NT2/D1 (cell line): ENCODE measurements around the gene SMIM28.

Experiments
- DNase-seq: peaks from one replicate; pipeline ENCODE4 v3.0.0-alpha.2; 2011; ENCODE audit warnings: low read depth, low spot score
- H3K27me3 ChIP-seq: 2 replicates; pipeline ENCODE4 v1.6.0; 2011; ENCODE audit warnings: mild to moderate bottlenecking; ENCODE audit not compliant: insufficient read length, insufficient read depth
- H3K36me3 ChIP-seq: 2 replicates; pipeline ENCODE4 v1.6.1; 2011; ENCODE audit warnings: mild to moderate bottlenecking, low read length, mixed read lengths; ENCODE audit not compliant: insufficient read depth, insufficient read length
- H3K4me1 ChIP-seq: 2 replicates; pipeline ENCODE4 v1.5.1; 2011; ENCODE audit not compliant: insufficient read depth, insufficient read length
- H3K4me3 ChIP-seq: 2 replicates; pipeline ENCODE4 v1.5.1; 2011; ENCODE audit warnings: low read depth; ENCODE audit not compliant: insufficient read length
- H3K9ac ChIP-seq: 2 replicates; pipeline ENCODE4 v1.6.0; 2011; ENCODE audit warnings: low read depth; ENCODE audit not compliant: insufficient read length
- H3K9me3 ChIP-seq: 2 replicates; pipeline ENCODE4 v1.5.1; 2011; ENCODE audit warnings: mild to moderate bottlenecking, low read length; ENCODE audit not compliant: insufficient read depth
- SUZ12 ChIP-seq: IDR thresholded peaks from 2 replicates; pipeline ENCODE4 v1.6.1; 2011; ENCODE audit not compliant: insufficient read length, insufficient read depth; ENCODE audit errors: extremely low read depth
- YY1 ChIP-seq: IDR thresholded peaks from 2 replicates; pipeline ENCODE4 v1.6.1; 2011; ENCODE audit not compliant: insufficient read length, insufficient read depth
- ZNF274 ChIP-seq: IDR thresholded peaks from 2 replicates; pipeline ENCODE4 v1.6.1; 2011; ENCODE audit warnings: mild to moderate bottlenecking, low read depth, low read length

The SMIM28 gene

DNA sequence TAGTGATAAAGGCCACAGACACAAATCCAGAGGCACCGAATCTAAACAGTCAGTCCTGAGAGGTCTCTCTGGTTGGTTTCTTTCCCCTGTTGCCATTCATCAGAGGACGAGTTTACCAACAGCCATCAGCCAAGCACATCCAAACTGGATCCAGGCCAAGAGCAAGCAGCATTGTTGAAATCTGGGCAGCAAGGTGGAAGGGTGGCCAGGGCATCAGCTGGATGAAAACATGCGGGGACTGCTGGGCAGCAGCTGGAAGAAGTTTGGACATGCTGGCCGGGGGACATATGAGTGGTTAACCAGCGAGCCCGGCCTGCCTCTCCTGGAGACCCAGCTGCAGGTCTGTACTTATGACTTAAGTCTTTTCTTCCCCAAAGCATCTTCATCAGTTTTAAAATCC, at the start of gene SMIM28:
SMIM28 (plus strand) TSS at position 62 of the 400 bp plus-strand sequence; CDS start at position 230, 168 bp downstream.
- Histone ChIP-seq H3K36me3 (no peaks in the 10 kb centered on the region), H3K9ac (no peak within 1 kb of the TSS), H3K4me3 (no peak within 1 kb of the TSS), H3K27me3 (no peaks in the 10 kb centered on the region), H3K9me3 (no peaks in the 10 kb centered on the region), H3K4me1 (peaks cover 3% of the 10 kb centered on the region)
- TF ChIP-seq ZNF274 (no peak), YY1 (no peak), SUZ12 (no peak)
- DNase-seq: no peak

GRCh38 chr6:138328210-138328609, 49.5 kb upstream of the SMIM28 start:
- Histone ChIP-seq H3K36me3 (no peaks in the 10 kb centered on the region), H3K9ac (no peak overlapping the region), H3K4me3 (no peak overlapping the region), H3K4me1 (no peaks in the 10 kb centered on the region), H3K27me3 (peaks cover 4% of the 10 kb centered on the region), H3K9me3 (no peaks in the 10 kb centered on the region)
- DNase-seq: no peak
- TF ChIP-seq ZNF274 (no peak), YY1 (no peak), SUZ12 (no peak)

- Histone ChIP-seq H3K4me3 (no peak overlapping the region), H3K27me3 (peaks cover 21% of the 10 kb centered on the region), H3K4me1 (no peaks in the 10 kb centered on the region), H3K9ac (no peak overlapping the region), H3K9me3 (no peaks in the 10 kb centered on the region), H3K36me3 (no peaks in the 10 kb centered on the region)
- DNase-seq: no peak
- TF ChIP-seq SUZ12 (no peak), ZNF274 (no peak), YY1 (no peak)
These were observed 46.9 kb upstream of the SMIM28 start for GRCh38 chr6:138330763-138331162.

- Histone ChIP-seq H3K4me1 (no peaks in the 10 kb centered on the region), H3K4me3 (no peak overlapping the region), H3K9ac (no peak overlapping the region), H3K27me3 (peaks cover 21% of the 10 kb centered on the region), H3K9me3 (no peaks in the 10 kb centered on the region), H3K36me3 (no peaks in the 10 kb centered on the region)
- DNase-seq: peak; percentile 28
- no peak for TF ChIP-seq YY1
- no peak for TF ChIP-seq ZNF274
- TF ChIP-seq SUZ12: no peak
These were observed 46.3 kb upstream of the SMIM28 start for GRCh38 chr6:138331444-138331843.

DNA sequence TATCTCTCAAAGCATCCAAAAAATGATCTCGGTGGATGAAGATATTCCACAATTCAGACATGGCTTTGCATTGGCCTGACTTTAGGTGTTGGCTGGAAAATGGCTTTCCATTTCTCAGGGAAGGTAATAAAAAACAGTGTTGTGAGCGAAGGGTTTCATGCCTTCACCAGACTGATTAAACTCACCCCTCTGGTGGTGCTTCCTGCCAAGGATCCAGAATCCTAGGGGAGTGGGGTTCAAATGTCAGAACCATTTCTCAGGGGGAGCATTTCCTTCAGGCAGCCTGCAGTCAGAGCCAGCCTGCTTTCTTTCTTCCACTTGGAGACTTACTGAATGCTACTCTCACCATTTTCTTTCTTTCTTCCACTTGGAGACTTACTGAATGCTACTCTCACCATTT, 45.7 kb upstream of the SMIM28 start:
- Histone ChIP-seq H3K9ac (no peak overlapping the region), H3K9me3 (no peaks in the 10 kb centered on the region), H3K4me3 (no peak overlapping the region), H3K36me3 (no peaks in the 10 kb centered on the region), H3K27me3 (peaks cover 21% of the 10 kb centered on the region), H3K4me1 (no peaks in the 10 kb centered on the region)
- TF ChIP-seq ZNF274 (no peak), YY1 (no peak), SUZ12 (no peak)
- no peak for DNase-seq

DNA sequence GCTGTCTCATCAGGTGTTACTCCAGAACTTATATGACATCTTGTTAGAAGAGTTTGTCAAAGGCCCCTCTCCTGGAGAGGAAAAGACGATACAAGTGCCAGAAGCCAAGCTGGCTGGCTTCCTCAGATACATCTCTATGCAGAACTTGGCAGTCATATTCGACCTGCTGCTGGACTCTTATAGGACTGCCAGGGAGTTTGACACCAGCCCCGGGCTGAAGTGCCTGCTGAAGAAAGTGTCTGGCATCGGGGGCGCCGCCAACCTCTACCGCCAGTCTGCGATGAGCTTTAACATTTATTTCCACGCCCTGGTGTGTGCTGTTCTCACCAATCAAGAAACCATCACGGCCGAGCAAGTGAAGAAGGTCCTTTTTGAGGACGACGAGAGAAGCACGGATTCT, 43.7 kb upstream of the SMIM28 start:
- Histone ChIP-seq H3K4me3 (no peak overlapping the region), H3K4me1 (no peaks in the 10 kb centered on the region), H3K27me3 (peaks cover 21% of the 10 kb centered on the region), H3K9me3 (no peaks in the 10 kb centered on the region), H3K36me3 (no peaks in the 10 kb centered on the region), H3K9ac (no peak overlapping the region)
- no peak for TF ChIP-seq YY1
- TF ChIP-seq SUZ12: no peak
- TF ChIP-seq ZNF274: no peak
- DNase-seq: no peak

GRCh38 chr6:138334963-138335362, 42.7 kb upstream of the SMIM28 start:
- TF ChIP-seq YY1 (no peak), SUZ12 (no peak), ZNF274 (no peak)
- H3K4me1 ChIP-seq: no peaks in the 10 kb centered on the region
- peaks cover 21% of the 10 kb centered on the region for H3K27me3 ChIP-seq
- no peaks in the 10 kb centered on the region for H3K36me3 ChIP-seq
- no peak overlapping the region for H3K9ac ChIP-seq
- H3K9me3 ChIP-seq: no peaks in the 10 kb centered on the region
- H3K4me3 ChIP-seq: no peak overlapping the region
- no peak for DNase-seq

GRCh38 chr6:138336221-138336620, 41.5 kb upstream of the SMIM28 start:
- DNase-seq: no peak
- Histone ChIP-seq H3K4me1 (no peaks in the 10 kb centered on the region), H3K4me3 (no peak overlapping the region), H3K9me3 (no peaks in the 10 kb centered on the region), H3K36me3 (no peaks in the 10 kb centered on the region), H3K9ac (no peak overlapping the region), H3K27me3 (peaks cover 21% of the 10 kb centered on the region)
- TF ChIP-seq YY1 (no peak), SUZ12 (no peak), ZNF274 (no peak)
